K562 (cell line): ENCODE data around the gene TTLL9. TPM values are rescaled to one million over a fixed set of nuclear protein-coding genes. Genes with fewer than 3 reads are reported as not detected.

Source experiments
- EGR1 ChIP-seq: fragments of 450-650 bp; conservative IDR thresholded peaks from 2 replicates; pipeline ENCODE4 v1.6.1; 2017; ENCODE audit warnings: mild to moderate bottlenecking
- ELF4 ChIP-seq: fragments of 450-650 bp; formaldehyde crosslinking; IDR thresholded peaks from 2 replicates; pipeline ENCODE4 v1.4.0; 2022; ENCODE audit warnings: missing genetic modification characterization
- ESRRA ChIP-seq: fragments of 450-650 bp; IDR thresholded peaks from 2 replicates; pipeline ENCODE4 v1.6.1; 2014; ENCODE audit warnings: low read depth, mild to moderate bottlenecking, moderate library complexity, borderline replicate concordance
- GATAD2B ChIP-seq: fragments of 450-650 bp; IDR thresholded peaks from 2 replicates; pipeline ENCODE4 v1.6.1; 2017; ENCODE audit warnings: mild to moderate bottlenecking, borderline replicate concordance
- GTF2A2 ChIP-seq: IDR thresholded peaks from 2 replicates; pipeline ENCODE4 v1.6.1; 2016; ENCODE audit warnings: mild to moderate bottlenecking, missing genetic modification characterization, missing compliant biosample characterization
- IRF2 ChIP-seq: sonication (generic); formaldehyde crosslinking; IDR thresholded peaks from 2 replicates; pipeline ENCODE4 v1.8.1; 2022; ENCODE audit warnings: mild to moderate bottlenecking, missing genetic modification reagents
- KLF10 ChIP-seq: fragments of 250-450 bp; sonication (Bioruptor Pico); IDR thresholded peaks from 2 replicates; pipeline ENCODE4 v1.6.1; 2021; ENCODE audit warnings: matching md5 sums
- MTA3 ChIP-seq: fragments of 450-650 bp; formaldehyde crosslinking; IDR thresholded peaks from 2 replicates; pipeline ENCODE4 v1.6.1; 2017; ENCODE audit warnings: mild to moderate bottlenecking, borderline replicate concordance
- NFATC3 ChIP-seq: fragments of 450-650 bp; IDR thresholded peaks from 2 replicates; pipeline ENCODE4 v1.6.1; 2017; ENCODE audit warnings: mild to moderate bottlenecking
- NR2C2 ChIP-seq, 2 experiments: fragments of 200-800 bp in 1 of 2; sonication (Bioruptor generic) in 1 of 2; sonication (generic) in 1 of 2; formaldehyde crosslinking in 1 of 2; IDR thresholded peaks; 2 replicates each; pipeline versions ENCODE4 v1.6.1 to v1.8.0; 2016 to 2022; ENCODE audit warnings: mild to moderate bottlenecking in 1 of 2, missing compliant biosample characterization in 1 of 2, missing genetic modification characterization in 1 of 2, missing genetic modification reagents in 1 of 2
- RBM22 ChIP-seq: fragments of 200-400 bp; formaldehyde crosslinking; IDR thresholded peaks from 2 replicates; pipeline ENCODE4 v1.6.1; 2018; ENCODE audit warnings: low read length, low read depth; ENCODE audit not compliant: poor library complexity, severe bottlenecking
- SIN3B ChIP-seq: fragments of 450-650 bp; IDR thresholded peaks from 2 replicates; pipeline ENCODE4 v1.6.1; 2017; ENCODE audit warnings: low read depth, mild to moderate bottlenecking, moderate library complexity
- SMAD4 ChIP-seq: fragments of 250-450 bp; sonication (Bioruptor Pico); conservative IDR thresholded peaks from 2 replicates; pipeline ENCODE4 v1.8.0; 2021; ENCODE audit warnings: inconsistent platforms, mild to moderate bottlenecking, moderate library complexity
- SOX6 ChIP-seq: fragments of 450-650 bp; IDR thresholded peaks from 2 replicates; pipeline ENCODE4 v1.6.1; 2014; ENCODE audit warnings: mild to moderate bottlenecking
- SRSF9 ChIP-seq: fragments of 200-400 bp; formaldehyde crosslinking; IDR thresholded peaks from 2 replicates; pipeline ENCODE4 v1.6.1; 2017; ENCODE audit warnings: low read depth, low read length, borderline replicate concordance
- TAL1 ChIP-seq: fragments of 450-650 bp; IDR thresholded peaks from 2 replicates; pipeline ENCODE4 v1.6.1; 2016; ENCODE audit warnings: mild to moderate bottlenecking
- TBP ChIP-seq: optimal IDR thresholded peaks from 2 replicates; pipeline ENCODE3; 2011; ENCODE audit warnings: low read depth, low read length, improper control_type of control experiment
- U2AF2 ChIP-seq: fragments of 200-400 bp; formaldehyde crosslinking; optimal IDR thresholded peaks from 2 replicates; pipeline ENCODE3; 2017; ENCODE audit warnings: low read depth, mild to moderate bottlenecking, low read length
- ZNF354B ChIP-seq: fragments of 250-450 bp; sonication (Bioruptor Pico); IDR thresholded peaks from 2 replicates; pipeline ENCODE4 v1.4.0; 2020
- ZNF408 ChIP-seq: fragments of 250-450 bp; sonication (Bioruptor Pico); IDR thresholded peaks from 2 replicates; pipeline ENCODE4 v1.4.0; 2020; ENCODE audit warnings: low read depth, mild to moderate bottlenecking, moderate library complexity
- polyA plus RNA-seq, 8 experiments: library from polyadenylated mRNA; depleted of rRNA in 4 of 8; stranded (reverse) in 5 of 8; unstranded in 3 of 8; fragments of >200 nt; fragmentation: Nextera tagmentation in 2 of 8; fragmentation: Illumina TruSeq in 1 of 8; extraction: Ambion mirVana in 2 of 8; extraction: Trizol in 1 of 8; gene quantifications; 2 replicates each; pipeline versions ENCODE4 v1.2.1 to v1.2.3, GENCODE V29; 2011 to 2014; ENCODE audit warnings: inconsistent platforms in 1 of 8, missing spikeins in 1 of 8
- total RNA-seq, 7 experiments: library from RNA; depleted of rRNA in 6 of 7; stranded (reverse); fragments of >200 nt in 6 of 7; fragmentation: Illumina TruSeq in 2 of 7; extraction: Trizol in 2 of 7; gene quantifications; 2 replicates each; pipeline versions ENCODE4 v1.2.1 to v1.2.3, GENCODE V29; 2011 to 2021; ENCODE audit warnings: low replicate concordance in 1 of 7
- TF ChIP-seq, protein P1 (sequence below), 3 experiments: fragments of 200-800 bp in 1 of 3; sonication (Bioruptor generic) in 1 of 3; sonication (generic) in 1 of 3; formaldehyde crosslinking in 1 of 3; IDR thresholded peaks; 2 replicates each; pipeline versions ENCODE4 v1.6.1 to v1.8.0; 2016 to 2022; ENCODE audit warnings: mild to moderate bottlenecking in 2 of 3, missing compliant biosample characterization in 2 of 3, missing genetic modification characterization in 2 of 3, missing genetic modification reagents in 1 of 3
- TF ChIP-seq, protein P2 (sequence below): fragments of 450-650 bp; IDR thresholded peaks from 2 replicates; pipeline ENCODE4 v1.6.1; 2017; ENCODE audit warnings: antibody characterized with exemption
- TF ChIP-seq, protein P3 (sequence below): fragments of 450-650 bp; formaldehyde crosslinking; IDR thresholded peaks from 2 replicates; pipeline ENCODE4 v1.4.0; 2020; ENCODE audit warnings: mild to moderate bottlenecking, mixed read lengths
- TF ChIP-seq, protein P4 (sequence below), 2 experiments: fragments of 250-450 bp in 1 of 2; fragments of 450-650 bp in 1 of 2; sonication (Bioruptor Pico) in 1 of 2; IDR thresholded peaks; 2 replicates each; pipeline versions ENCODE4 v1.6.1 to v1.8.0; 2016 to 2021; ENCODE audit warnings: mild to moderate bottlenecking in 2 of 2, moderate library complexity in 2 of 2, missing compliant biosample characterization in 1 of 2, missing genetic modification characterization in 1 of 2

The TTLL9 gene
- total and polyA plus RNA-seq, 9 of the 15 experiments (the other 6 are each of a cell fraction or from before 2014, with no cell fraction given), result 0.06 to 0.07 TPM; not detected in 7

DNA sequence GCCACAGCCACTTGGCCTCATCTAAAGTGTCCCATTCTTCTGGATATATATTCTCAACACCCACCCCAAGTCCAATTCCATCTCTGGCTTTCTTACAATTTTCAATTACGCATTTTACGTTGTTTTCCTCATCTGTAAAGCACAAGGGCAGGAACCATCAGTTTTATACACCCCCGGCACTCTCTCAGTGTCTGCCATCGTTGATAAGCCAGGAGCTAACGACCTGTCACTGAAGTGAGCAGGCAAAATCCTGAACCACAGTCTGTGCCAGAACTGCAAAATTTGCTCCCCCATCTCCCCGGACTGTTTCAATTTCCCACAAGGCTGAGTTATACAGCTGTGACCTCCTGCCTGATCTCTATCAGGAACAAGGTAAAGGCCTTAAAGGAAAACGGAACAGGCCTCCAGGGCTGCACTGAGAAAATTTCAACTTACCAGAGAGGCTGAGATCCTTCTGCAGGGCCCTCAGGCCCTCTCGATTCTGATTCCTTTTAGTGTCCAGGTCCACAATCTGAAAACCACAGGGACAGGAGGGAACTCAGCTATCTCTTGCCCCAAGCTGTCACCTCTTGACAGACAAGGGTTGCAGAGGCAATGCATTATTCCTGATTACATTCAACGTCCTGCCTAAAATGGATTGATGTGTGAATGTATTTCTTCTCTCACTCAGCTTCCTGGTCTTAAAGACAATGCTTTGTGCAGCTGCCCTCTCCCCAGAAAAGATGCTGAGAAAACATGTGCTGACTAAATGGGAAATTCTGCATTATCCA, 79.6 kb downstream of the TTLL9 start (continued):
- TF ChIP-seq, protein P1, sequence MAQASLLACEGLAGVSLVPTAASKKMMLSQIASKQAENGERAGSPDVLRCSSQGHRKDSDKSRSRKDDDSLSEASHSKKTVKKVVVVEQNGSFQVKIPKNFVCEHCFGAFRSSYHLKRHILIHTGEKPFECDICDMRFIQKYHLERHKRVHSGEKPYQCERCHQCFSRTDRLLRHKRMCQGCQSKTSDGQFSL (CRISPR knock-in tag; IDR thresholded peaks at IDR 0.05), result 0 out of 2 replicates have a peak, but pooled peaks have one; percentile 26
- TF ChIP-seq, protein P1 (tag; IDR thresholded peaks at IDR 0.05), result no peak
- TF ChIP-seq, protein P2, sequence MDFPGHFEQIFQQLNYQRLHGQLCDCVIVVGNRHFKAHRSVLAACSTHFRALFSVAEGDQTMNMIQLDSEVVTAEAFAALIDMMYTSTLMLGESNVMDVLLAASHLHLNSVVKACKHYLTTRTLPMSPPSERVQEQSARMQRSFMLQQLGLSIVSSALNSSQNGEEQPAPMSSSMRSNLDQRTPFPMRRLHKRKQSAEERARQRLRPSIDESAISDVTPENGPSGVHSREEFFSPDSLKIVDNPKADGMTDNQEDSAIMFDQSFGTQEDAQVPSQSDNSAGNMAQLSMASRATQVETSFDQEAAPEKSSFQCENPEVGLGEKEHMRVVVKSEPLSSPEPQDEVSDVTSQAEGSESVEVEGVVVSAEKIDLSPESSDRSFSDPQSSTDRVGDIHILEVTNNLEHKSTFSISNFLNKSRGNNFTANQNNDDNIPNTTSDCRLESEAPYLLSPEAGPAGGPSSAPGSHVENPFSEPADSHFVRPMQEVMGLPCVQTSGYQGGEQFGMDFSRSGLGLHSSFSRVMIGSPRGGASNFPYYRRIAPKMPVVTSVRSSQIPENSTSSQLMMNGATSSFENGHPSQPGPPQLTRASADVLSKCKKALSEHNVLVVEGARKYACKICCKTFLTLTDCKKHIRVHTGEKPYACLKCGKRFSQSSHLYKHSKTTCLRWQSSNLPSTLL, result no peak
- TF ChIP-seq ZNF408 (no peak), SRSF9 (no peak), SOX6 (peak; percentile 73; the same call in 1 of the 2 replicates), ELF4 (CRISPR knock-in tag) (no peak), GATAD2B (no peak), NFATC3 (no peak), ZNF354B (CRISPR knock-in tag) (no peak), GTF2A2 (tag) (no peak), SIN3B (no peak), IRF2 (no peak), NR2C2 (CRISPR knock-in tag; IDR thresholded peaks at IDR 0.05) (no peak), NR2C2 (tag; IDR thresholded peaks at IDR 0.05) (0 out of 2 replicates have a peak, but pooled peaks have one; percentile 37), ESRRA (no peak), U2AF2 (no peak), MTA3 (no peak), RBM22 (no peak), TAL1 (peak; percentile 90), EGR1 (peak; percentile 55), SMAD4 (CRISPR knock-in tag) (peak; percentile 82), TBP (no peak), KLF10 (CRISPR knock-in tag) (no peak)
- TF ChIP-seq, protein P3, sequence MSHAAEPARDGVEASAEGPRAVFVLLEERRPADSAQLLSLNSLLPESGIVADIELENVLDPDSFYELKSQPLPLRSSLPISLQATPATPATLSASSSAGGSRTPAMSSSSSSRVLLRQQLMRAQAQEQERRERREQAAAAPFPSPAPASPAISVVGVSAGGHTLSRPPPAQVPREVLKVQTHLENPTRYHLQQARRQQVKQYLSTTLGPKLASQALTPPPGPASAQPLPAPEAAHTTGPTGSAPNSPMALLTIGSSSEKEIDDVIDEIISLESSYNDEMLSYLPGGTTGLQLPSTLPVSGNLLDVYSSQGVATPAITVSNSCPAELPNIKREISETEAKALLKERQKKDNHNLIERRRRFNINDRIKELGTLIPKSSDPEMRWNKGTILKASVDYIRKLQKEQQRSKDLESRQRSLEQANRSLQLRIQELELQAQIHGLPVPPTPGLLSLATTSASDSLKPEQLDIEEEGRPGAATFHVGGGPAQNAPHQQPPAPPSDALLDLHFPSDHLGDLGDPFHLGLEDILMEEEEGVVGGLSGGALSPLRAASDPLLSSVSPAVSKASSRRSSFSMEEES (CRISPR knock-in tag), result no peak
- TF ChIP-seq, protein P4, sequence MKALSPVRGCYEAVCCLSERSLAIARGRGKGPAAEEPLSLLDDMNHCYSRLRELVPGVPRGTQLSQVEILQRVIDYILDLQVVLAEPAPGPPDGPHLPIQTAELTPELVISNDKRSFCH (CRISPR knock-in tag; IDR thresholded peaks at IDR 0.05), result no peak
- TF ChIP-seq, protein P4 (tag; IDR thresholded peaks at IDR 0.05), result peak; percentile 34; the same call in 1 of the 2 replicates
